Measurements from ENCODE around the gene GP1BA. TPM values are rescaled to one million over a fixed set of nuclear protein-coding genes. Genes with fewer than 3 reads are reported as not detected.

GP1BA gene
- total and polyA plus RNA-seq, 7 experiments from 2014 or later, result 1.6 TPM; not detected in 6

GRCh38 chr17:4934173-4934979 lies 2.3 kb downstream of the GP1BA start:
- peak overlapping the region; percentile 36 to 79 (median 59) for H3K27ac Mint-ChIP-seq

GRCh38 chr17:4935650-4936049 lies 3.6 kb downstream of the GP1BA start:
- no peaks in the 10 kb centered on the region for H3K9me3 ChIP-seq (ENCODE audit: control insufficient read depth in 2 of 3, low read length in 3 of 3)
- ATAC-seq (no peak), DNase-seq (no peak)
- Mint-ChIP-seq H3K27me3 (peaks cover 0 to 4% (median 0%) of the 10 kb centered on the region in 5 donors), H3K4me1 (peaks cover 38 to 68% (median 45%) of the 10 kb centered on the region in 7 donors), H3K9me3 (no peaks in the 10 kb centered on the region), H3K27ac (peak overlapping the region in 5 of 9 donors; percentile 19 to 69 (median 36)), H3K4me3 (peak overlapping the region in 1 of 10 donors; percentile 4), H3K36me3 (peaks cover 10 to 17% (median 14%) of the 10 kb centered on the region in 5 donors)
- H3K4me3 ChIP-seq (ENCODE audit: low read length), result no peak overlapping the region
- peaks cover 21 to 22% of the 10 kb centered on the region in 2 donors for H3K4me1 ChIP-seq (ENCODE audit: control insufficient read depth in 2 of 2, insufficient read depth in 2 of 2, low read length in 2 of 2)
- H3K27ac ChIP-seq (ENCODE audit: low read depth, low read length), result no peak overlapping the region
- H3K36me3 ChIP-seq (ENCODE audit: control insufficient read depth in 2 of 3, insufficient read depth in 3 of 3, low read length in 3 of 3), result peaks cover 0 to 36% (median 7%) of the 10 kb centered on the region in 3 experiments
- POLR2A ChIA-PET, result no interaction called here
- CTCF ChIA-PET, result no interaction called here
- intact Hi-C loops (cut with micrococcal nuclease), result no loop called here
- no peaks in the 10 kb centered on the region for H3K27me3 ChIP-seq (ENCODE audit: control insufficient read depth in 2 of 2, insufficient read depth in 2 of 2, low read length in 2 of 2)

More at GRCh38 chr17:4934173-4934979, 2.3 kb downstream of the GP1BA start:
- DNase-seq, result no peak
- H3K4me1 ChIP-seq (ENCODE audit: control insufficient read depth in 2 of 2, insufficient read depth in 2 of 2, low read length in 2 of 2), result peaks cover 21 to 22% of the 10 kb centered on the region in 2 donors
- ChIA-PET CTCF (no interaction called here), POLR2A (interaction anchor here (0.7 to 1.3 kb wide), 3 partner anchors 10 to 33 kb away, joined by 3 to 7 read pairs (median 3); partner anchors contain the start of genes PFN1 and SPAG7)
- peak overlapping the region in 4 of 10 donors; percentile 30 to 66 (median 52) for H3K4me3 Mint-ChIP-seq
- H3K9me3 Mint-ChIP-seq, result peaks cover 0 to 1% (median 0%) of the 10 kb centered on the region in 11 donors
- H3K36me3 ChIP-seq (ENCODE audit: control insufficient read depth in 2 of 3, insufficient read depth in 3 of 3, low read length in 3 of 3), result peaks cover 0 to 32% (median 7%) of the 10 kb centered on the region in 3 experiments
- intact Hi-C loops (cut with micrococcal nuclease), result no loop called here
- H3K27ac ChIP-seq (ENCODE audit: low read depth, low read length), result no peak overlapping the region
- no peak overlapping the region for H3K4me3 ChIP-seq (ENCODE audit: low read length)
- peak; percentile 63 for ATAC-seq
- H3K9me3 ChIP-seq (ENCODE audit: control insufficient read depth in 2 of 3, low read length in 3 of 3), result no peaks in the 10 kb centered on the region
- H3K27me3 Mint-ChIP-seq, result peaks cover 0 to 4% (median 0%) of the 10 kb centered on the region in 5 donors
- H3K27me3 ChIP-seq (ENCODE audit: control insufficient read depth in 2 of 2, insufficient read depth in 2 of 2, low read length in 2 of 2), result no peaks in the 10 kb centered on the region
- peaks cover 8 to 21% (median 14%) of the 10 kb centered on the region in 5 donors for H3K36me3 Mint-ChIP-seq
- H3K4me1 Mint-ChIP-seq, result peaks cover 38 to 64% (median 44%) of the 10 kb centered on the region in 7 donors

- intact Hi-C loops (cut with micrococcal nuclease), result no loop called here
- peak overlapping the region in 1 of 10 donors; percentile 4 for H3K4me3 Mint-ChIP-seq
- Histone ChIP-seq H3K36me3 (ENCODE audit: control insufficient read depth in 2 of 3, insufficient read depth in 3 of 3, low read length in 3 of 3) (peaks cover 0 to 32% (median 7%) of the 10 kb centered on the region in 3 experiments), H3K27me3 (ENCODE audit: control insufficient read depth in 2 of 2, insufficient read depth in 2 of 2, low read length in 2 of 2) (no peaks in the 10 kb centered on the region), H3K9me3 (ENCODE audit: control insufficient read depth in 2 of 3, low read length in 3 of 3) (no peaks in the 10 kb centered on the region), H3K4me3 (ENCODE audit: low read length) (no peak overlapping the region), H3K4me1 (ENCODE audit: control insufficient read depth in 2 of 2, insufficient read depth in 2 of 2, low read length in 2 of 2) (peaks cover 21 to 22% of the 10 kb centered on the region in 2 donors), H3K27ac (ENCODE audit: low read depth, low read length) (no peak overlapping the region)
- ChIA-PET CTCF (no interaction called here), POLR2A (interaction anchor here (4.9 kb wide), 2 partner anchors 15 to 32 kb away, joined by 120 to 135 read pairs; partner anchors contain the start of genes ENO3, PFN1 and SPAG7)
- DNase-seq (no peak), ATAC-seq (no peak)
- H3K9me3 Mint-ChIP-seq, result no peaks in the 10 kb centered on the region
- peaks cover 0 to 4% (median 0%) of the 10 kb centered on the region in 5 donors for H3K27me3 Mint-ChIP-seq
- H3K4me1 Mint-ChIP-seq, result peaks cover 39 to 68% (median 52%) of the 10 kb centered on the region in 7 donors
- peaks cover 2 to 18% (median 9%) of the 10 kb centered on the region in 5 donors for H3K36me3 Mint-ChIP-seq
- H3K27ac Mint-ChIP-seq, result peak overlapping the region in 6 of 9 donors; percentile 2 to 78 (median 30)
These were observed 4.4 kb downstream of the GP1BA start for GRCh38 chr17:4936436-4936835.

GRCh38 chr17:4937553-4937952 lies 5.5 kb downstream of the GP1BA start:
- no peak for ATAC-seq
- H3K4me1 ChIP-seq (ENCODE audit: control insufficient read depth in 2 of 2, insufficient read depth in 2 of 2, low read length in 2 of 2), result peaks cover 30 to 31% of the 10 kb centered on the region in 2 donors
- DNase-seq, result no peak
- POLR2A ChIA-PET, result interaction anchor here (4.2 to 4.9 kb wide), 3 partner anchors 14 to 227 kb away, joined by 20 to 135 read pairs (median 120); partner anchors contain the start of genes ARRB2, ENO3, PFN1 and SPAG7
- peaks cover 0 to 27% (median 17%) of the 10 kb centered on the region in 5 donors for H3K36me3 Mint-ChIP-seq
- H3K27ac ChIP-seq (ENCODE audit: low read depth, low read length), result no peak overlapping the region
- peaks cover 44 to 71% (median 63%) of the 10 kb centered on the region in 7 donors for H3K4me1 Mint-ChIP-seq
- peak overlapping the region in 3 of 9 donors; percentile 8 to 62 (median 55) for H3K27ac Mint-ChIP-seq
- peaks cover 0 to 1% (median 0%) of the 10 kb centered on the region in 11 donors for H3K9me3 Mint-ChIP-seq
- no peak overlapping the region for H3K4me3 ChIP-seq (ENCODE audit: low read length)
- CTCF ChIA-PET, result no interaction called here
- intact Hi-C loops (cut with micrococcal nuclease), result no loop called here
- H3K4me3 Mint-ChIP-seq, result peak overlapping the region in 7 of 10 donors; percentile 21 to 100 (median 92)
- no peaks in the 10 kb centered on the region for H3K9me3 ChIP-seq (ENCODE audit: control insufficient read depth in 2 of 3, low read length in 3 of 3)
- no peaks in the 10 kb centered on the region for H3K27me3 ChIP-seq (ENCODE audit: control insufficient read depth in 2 of 2, insufficient read depth in 2 of 2, low read length in 2 of 2)
- peaks cover 0 to 4% (median 0%) of the 10 kb centered on the region in 5 donors for H3K27me3 Mint-ChIP-seq
- H3K36me3 ChIP-seq (ENCODE audit: control insufficient read depth in 2 of 3, insufficient read depth in 3 of 3, low read length in 3 of 3), result peaks cover 0 to 35% (median 7%) of the 10 kb centered on the region in 3 experiments

- H3K4me1 Mint-ChIP-seq, result peaks cover 48 to 75% (median 64%) of the 10 kb centered on the region in 7 donors
- Histone ChIP-seq H3K9me3 (ENCODE audit: control insufficient read depth in 2 of 3, low read length in 3 of 3) (no peaks in the 10 kb centered on the region), H3K27ac (ENCODE audit: low read depth, low read length) (no peak overlapping the region), H3K27me3 (ENCODE audit: control insufficient read depth in 2 of 2, insufficient read depth in 2 of 2, low read length in 2 of 2) (no peaks in the 10 kb centered on the region), H3K4me3 (ENCODE audit: low read length) (no peak overlapping the region), H3K4me1 (ENCODE audit: control insufficient read depth in 2 of 2, insufficient read depth in 2 of 2, low read length in 2 of 2) (peaks cover 36% of the 10 kb centered on the region in 2 donors), H3K36me3 (ENCODE audit: control insufficient read depth in 2 of 3, insufficient read depth in 3 of 3, low read length in 3 of 3) (peaks cover 0 to 40% (median 12%) of the 10 kb centered on the region in 3 experiments)
- ChIA-PET POLR2A (interaction anchor here (2.4 to 4.9 kb wide), 4 partner anchors 13 to 227 kb away, joined by 16 to 135 read pairs (median 70); partner anchors contain the start of genes ARRB2, ENO3, PFN1 and SPAG7), CTCF (no interaction called here)
- DNase-seq (no peak), ATAC-seq (no peak)
- peaks cover 0 to 1% (median 0%) of the 10 kb centered on the region in 11 donors for H3K9me3 Mint-ChIP-seq
- intact Hi-C loops (cut with micrococcal nuclease), result no loop called here
- H3K36me3 Mint-ChIP-seq, result peaks cover 0 to 32% (median 21%) of the 10 kb centered on the region in 5 donors
- H3K27ac Mint-ChIP-seq, result peak overlapping the region in 6 of 9 donors; percentile 62 to 95 (median 90)
- H3K27me3 Mint-ChIP-seq, result peaks cover 0 to 4% (median 0%) of the 10 kb centered on the region in 5 donors
- peak overlapping the region; percentile 92 to 100 (median 98) for H3K4me3 Mint-ChIP-seq
These were observed 6.0 kb downstream of the GP1BA start for GRCh38 chr17:4938069-4938491.
